GM12878 (cell line): ENCODE measurements around the gene KIAA1191. TPM values are rescaled to one million over a fixed set of nuclear protein-coding genes. Genes with fewer than 3 reads are reported as not detected.

Source experiments
- ATAC-seq: fragments of 200-7000 bp; cut with Tn5 transposase; 3 replicates; pipeline ENCODE4 v1.9.1; 2020; ENCODE audit warnings: mild to moderate bottlenecking, moderate library complexity
- BruUV-seq: library from RNA; stranded (reverse); fragments of 400-500 nt; replicated peaks from 2 replicates; lab custom pipeline; 2021; lab: Mats Ljungman, UMichigan
- CTCF ChIA-PET: fragments of 300-600 bp; sonication (Branson Sonifier 250); formaldehyde crosslinking; extraction: SDS; loops from one replicate; lab custom pipeline; 2021; ENCODE audit warnings: inconsistent platforms; lab: Yijun Ruan, JAX
- POLR2A ChIA-PET: fragments of 350-600 bp; formaldehyde crosslinking; extraction: SDS; loops from one replicate; lab custom pipeline; 2021; ENCODE audit warnings: inconsistent platforms; lab: Charles Lee
- RAD21 ChIA-PET: fragments of 300-600 bp; sonication (Branson Sonifier 250); formaldehyde crosslinking; loops from one replicate; lab custom pipeline; 2023; ENCODE audit warnings: antibody characterized with exemption; ENCODE audit not compliant: unreplicated experiment; lab: Charles Lee
- SMC1A ChIA-PET: fragments of 300-600 bp; sonication (Branson Sonifier 250); formaldehyde crosslinking; loops from one replicate; lab custom pipeline; 2023; ENCODE audit not compliant: unreplicated experiment, uncharacterized antibody; lab: Charles Lee
- DNase-seq: peaks from one replicate; pipeline ENCODE4 v3.0.0-alpha.2; 2011; ENCODE audit warnings: low read depth, low spot score
- FAIRE-seq: peaks from 3 replicates; lab custom pipeline; 2011; peaks lifted over from hg19 to GRCh38; lab: Jason Lieb, UNC
- H2AFZ ChIP-seq: 2 replicates; pipeline ENCODE4 v1.6.0; 2011; ENCODE audit warnings: low read depth, low read length, control low read depth; ENCODE audit not compliant: control insufficient read depth
- H3K27ac ChIP-seq: 2 replicates; pipeline ENCODE4 v1.5.1; 2011; ENCODE audit warnings: control low read depth; ENCODE audit not compliant: control insufficient read depth, insufficient read depth
- H3K27me3 ChIP-seq, 2 experiments: replicated peaks in 1 of 2; 2 replicates each; pipeline versions ENCODE4 v1.6.0 to v1.6.1; 2011; ENCODE audit warnings: low read length in 1 of 2; ENCODE audit not compliant: control insufficient read depth in 2 of 2, insufficient read depth in 2 of 2
- H3K36me3 ChIP-seq, 2 experiments: 2 replicates each; pipeline ENCODE4 v1.5.1; 2011; ENCODE audit warnings: low read length in 1 of 2; ENCODE audit not compliant: control insufficient read depth in 2 of 2, insufficient read depth in 2 of 2
- H3K4me1 ChIP-seq: 2 replicates; pipeline ENCODE4 v1.6.1; 2011; ENCODE audit warnings: mild to moderate bottlenecking, low read length, moderate library complexity, mixed read lengths; ENCODE audit not compliant: control insufficient read depth, insufficient read depth
- H3K4me2 ChIP-seq: 2 replicates; pipeline ENCODE4 v1.6.0; 2011; ENCODE audit warnings: control low read depth; ENCODE audit not compliant: control insufficient read depth, insufficient read depth
- H3K4me3 ChIP-seq: fragments of 200-600 bp; sonication (generic); 2 replicates; pipeline ENCODE4 v1.5.1; 2016
- H3K79me2 ChIP-seq: 2 replicates; pipeline ENCODE4 v1.6.0; 2011; ENCODE audit warnings: low read length; ENCODE audit not compliant: control insufficient read depth, insufficient read depth
- H3K9ac ChIP-seq: 2 replicates; pipeline ENCODE4 v1.8.0; 2011; ENCODE audit warnings: low read length, control low read depth, mixed read lengths; ENCODE audit not compliant: control insufficient read depth, insufficient read depth
- H3K9me3 ChIP-seq: replicated peaks from 3 replicates; pipeline ENCODE4 v1.5.1; 2011; ENCODE audit warnings: mild to moderate bottlenecking, low read length; ENCODE audit not compliant: control insufficient read depth, insufficient read depth
- H4K20me1 ChIP-seq: 2 replicates; pipeline ENCODE4 v1.6.0; 2011; ENCODE audit not compliant: control insufficient read depth, insufficient read depth
- BRCA1 ChIP-seq: IDR thresholded peaks from 2 replicates; pipeline ENCODE4 v1.6.1; 2011; ENCODE audit warnings: low read depth, low read length, improper control_type of control experiment
- CHD1 ChIP-seq: IDR thresholded peaks from 2 replicates; pipeline ENCODE4 v1.6.1; 2012; ENCODE audit warnings: low read depth, low read length, improper control_type of control experiment
- CHD4 ChIP-seq: fragments of 200-600 bp; sonication (generic); IDR thresholded peaks from 2 replicates; pipeline ENCODE4 v1.6.1; 2016; ENCODE audit warnings: mild to moderate bottlenecking
- EGR1 ChIP-seq, 2 experiments: IDR thresholded peaks; 1 replicate in 1 of 2; 2 replicates in 1 of 2; pipeline ENCODE4 v1.6.1; 2011 to 2012; ENCODE audit warnings: low read depth in 2 of 2, low read length in 2 of 2, borderline replicate concordance in 1 of 2, mild to moderate bottlenecking in 1 of 2, moderate library complexity in 1 of 2
- EZH2 ChIP-seq: IDR thresholded peaks from 2 replicates; pipeline ENCODE4 v1.6.1; 2012; ENCODE audit warnings: low read depth, mild to moderate bottlenecking, control low read depth, inconsistent platforms, low read length, borderline replicate concordance; ENCODE audit not compliant: control insufficient read depth
- MEF2A ChIP-seq: IDR thresholded peaks from 2 replicates; pipeline ENCODE4 v1.6.1; 2011; ENCODE audit warnings: low read depth, mild to moderate bottlenecking, low read length, moderate library complexity; ENCODE audit not compliant: insufficient read depth
- NBN ChIP-seq: fragments of 450-650 bp; IDR thresholded peaks from 2 replicates; pipeline ENCODE4 v1.6.1; 2016
- PAX8 ChIP-seq: fragments of 450-650 bp; IDR thresholded peaks from 2 replicates; pipeline ENCODE4 v1.6.1; 2017; ENCODE audit warnings: mild to moderate bottlenecking, moderate library complexity
- PML ChIP-seq: IDR thresholded peaks from 2 replicates; pipeline ENCODE4 v1.6.1; 2012; ENCODE audit warnings: low read length, inconsistent platforms
- SMAD1 ChIP-seq: fragments of 450-650 bp; IDR thresholded peaks from 2 replicates; pipeline ENCODE4 v1.6.1; 2018; ENCODE audit warnings: mild to moderate bottlenecking, low read depth; ENCODE audit not compliant: partially characterized antibody
- SMC3 ChIP-seq: IDR thresholded peaks from 2 replicates; pipeline ENCODE4 v1.6.1; 2011; ENCODE audit warnings: low read length, improper control_type of control experiment, borderline replicate concordance
- SRF ChIP-seq, 2 experiments: IDR thresholded peaks; 2 replicates each; pipeline ENCODE4 v1.6.1; 2011; ENCODE audit warnings: low read depth in 2 of 2, low read length in 2 of 2, mild to moderate bottlenecking in 1 of 2, moderate library complexity in 1 of 2
- STAT3 ChIP-seq: IDR thresholded peaks from 2 replicates; pipeline ENCODE4 v1.6.1; 2011; ENCODE audit warnings: low read depth, low read length, improper control_type of control experiment
- ZBED1 ChIP-seq: IDR thresholded peaks from 2 replicates; pipeline ENCODE4 v1.6.1; 2016; ENCODE audit warnings: borderline replicate concordance
- ZZZ3 ChIP-seq: IDR thresholded peaks from 2 replicates; pipeline ENCODE4 v1.6.1; 2011; ENCODE audit warnings: low read depth; ENCODE audit not compliant: control insufficient read depth, insufficient read length
- WGBS: methylation state at CpG from one replicate; pipeline ENCODE4 v1.1.6; 2016; ENCODE audit warnings: low lambda C conversion rate; ENCODE audit not compliant: insufficient replicate concordance, insufficient coverage; ENCODE audit errors: missing lambda C conversion rate; 5-methylcytosine and 5-hydroxymethylcytosine counted together
- in situ Hi-C: fragments of 300-500 bp; cut with MboI; formaldehyde crosslinking; loops from 9 replicates; pipeline ENCODE4 v1.14.3; 2018; ENCODE audit warnings: mixed read lengths
- intact Hi-C: fragments of 100-400 bp; cut with micrococcal nuclease; formaldehyde crosslinking; loops from one replicate; pipeline ENCODE4 v1.14.2; 2022; ENCODE audit not compliant: unreplicated experiment
- polyA plus RNA-seq, 11 experiments: library from polyadenylated mRNA; depleted of rRNA in 4 of 11; unstranded in 6 of 11; stranded (reverse) in 5 of 11; fragments of >200 nt; fragmentation: Nextera tagmentation in 4 of 11; fragmentation: Illumina TruSeq in 1 of 11; extraction: Ambion mirVana in 4 of 11; extraction: Trizol in 1 of 11; gene quantifications; 1 replicate in 1 of 11; 2 replicates in 10 of 11; pipeline versions ENCODE4 v1.2.1 to v1.2.3, GENCODE V29; 2011 to 2016; ENCODE audit warnings: inconsistent platforms in 2 of 11, missing spikeins in 2 of 11, low read depth in 1 of 11
- total RNA-seq, 4 experiments: library from RNA; depleted of rRNA in 3 of 4; stranded (reverse); fragments of >200 nt in 3 of 4; fragmentation: Illumina TruSeq in 1 of 4; extraction: Trizol in 1 of 4; gene quantifications; 2 replicates each; pipeline versions ENCODE4 v1.2.1 to v1.2.3, GENCODE V29; 2013 to 2021
- TF ChIP-seq, protein P1 (sequence below): IDR thresholded peaks from 2 replicates; pipeline ENCODE4 v1.6.1; 2011; ENCODE audit warnings: borderline replicate concordance, low read depth, mild to moderate bottlenecking, moderate library complexity, low read length; ENCODE audit not compliant: insufficient read depth, poor library complexity, severe bottlenecking
- TF ChIP-seq, protein P2 (sequence below): fragments of 150-350 bp; IDR thresholded peaks from 2 replicates; pipeline ENCODE4 v1.6.1; 2014; ENCODE audit warnings: mild to moderate bottlenecking, low read depth, low read length

KIAA1191 gene
- total and polyA plus RNA-seq, 10 of the 15 experiments (the other 5 are each of a cell fraction or from before 2014, with no cell fraction given): 14.9 to 58.2 (median 31.8) TPM

DNA sequence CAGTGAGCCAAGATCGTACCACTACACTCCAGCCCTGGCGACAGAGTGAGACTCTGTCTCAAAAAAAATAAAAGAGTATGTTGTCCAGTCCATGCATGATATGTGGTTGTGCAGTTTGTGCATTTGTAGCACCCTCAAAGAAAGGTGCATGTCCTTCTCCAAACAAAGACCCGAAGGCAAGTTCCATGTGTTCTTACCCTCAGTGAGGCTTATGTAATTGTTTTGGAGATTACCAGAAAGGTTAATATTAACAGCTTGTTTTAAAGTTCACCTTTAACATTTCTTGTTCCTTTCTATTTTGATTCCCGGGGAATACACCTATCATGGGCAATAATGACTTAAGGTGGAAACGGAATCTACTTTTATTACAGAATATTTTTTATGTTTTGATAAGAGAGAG is 22.3 kb downstream of the KIAA1191 start:
- Histone ChIP-seq H3K4me2 (no peak overlapping the region), H2AFZ (no peak overlapping the region), H3K27ac (no peak overlapping the region), H4K20me1 (no peaks in the 10 kb centered on the region), H3K27me3 (no peaks in the 10 kb centered on the region), H3K9ac (no peak overlapping the region), H3K79me2 (no peaks in the 10 kb centered on the region), H3K9me3 (no peaks in the 10 kb centered on the region; the same call in 2 of the 3 replicates), H3K36me3 (no peaks in the 10 kb centered on the region), H3K4me1 (no peaks in the 10 kb centered on the region), H3K4me3 (no peak overlapping the region)
- ChIA-PET POLR2A (no interaction called here), RAD21 (no interaction called here), SMC1A (no interaction called here), CTCF (interaction anchor here (1.3 kb wide), 2 partner anchors 10 to 13 kb away, joined by 3 to 4 read pairs; no protein-coding TSS in a partner anchor)
- in situ Hi-C loops: no loop called here
- no peak for ATAC-seq
- no peak for DNase-seq
- intact Hi-C loops: no loop called here
- BruUV-seq: no TSS peak
- TF ChIP-seq CHD4: no peak
- no peak for FAIRE-seq
- 96% methylated on average over 5 of the region's 5 CpGs for WGBS

DNA sequence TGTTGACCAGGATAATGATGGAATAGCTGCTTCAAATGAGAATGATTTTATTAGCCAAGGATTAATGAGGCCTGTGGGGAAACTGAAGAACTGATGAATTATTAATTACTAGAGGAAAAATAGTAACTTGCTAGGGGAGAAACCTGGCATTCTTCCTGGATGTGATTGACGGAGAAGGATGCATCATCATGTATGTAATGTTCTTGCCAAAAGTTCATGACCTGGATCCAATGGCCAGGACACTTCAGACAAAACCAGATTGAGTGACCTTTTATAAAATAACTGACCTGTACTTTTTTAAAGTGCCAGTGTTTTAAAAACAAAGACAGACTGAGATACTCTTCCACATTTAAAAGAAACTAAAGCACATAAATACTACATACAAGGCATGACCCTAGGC is 23.7 kb downstream of the KIAA1191 start:
- FAIRE-seq (no peak), DNase-seq (no peak)
- in situ Hi-C loops: no loop called here
- TF ChIP-seq NBN (no peak), ZZZ3 (no peak), EGR1 (IDR thresholded peaks at IDR 0.05; ENCODE audit: borderline replicate concordance in 1 of 2, low read depth in 2 of 2, low read length in 2 of 2) (no peak), SMC3 (no peak), SRF (IDR thresholded peaks at IDR 0.05; ENCODE audit: low read depth in 2 of 2, low read length in 2 of 2) (no peak), PML (no peak), MEF2A (no peak), SMAD1 (no peak), CHD1 (no peak), EZH2 (no peak), BRCA1 (no peak), STAT3 (no peak), ZBED1 (no peak), PAX8 (no peak)
- TF ChIP-seq, protein P1, sequence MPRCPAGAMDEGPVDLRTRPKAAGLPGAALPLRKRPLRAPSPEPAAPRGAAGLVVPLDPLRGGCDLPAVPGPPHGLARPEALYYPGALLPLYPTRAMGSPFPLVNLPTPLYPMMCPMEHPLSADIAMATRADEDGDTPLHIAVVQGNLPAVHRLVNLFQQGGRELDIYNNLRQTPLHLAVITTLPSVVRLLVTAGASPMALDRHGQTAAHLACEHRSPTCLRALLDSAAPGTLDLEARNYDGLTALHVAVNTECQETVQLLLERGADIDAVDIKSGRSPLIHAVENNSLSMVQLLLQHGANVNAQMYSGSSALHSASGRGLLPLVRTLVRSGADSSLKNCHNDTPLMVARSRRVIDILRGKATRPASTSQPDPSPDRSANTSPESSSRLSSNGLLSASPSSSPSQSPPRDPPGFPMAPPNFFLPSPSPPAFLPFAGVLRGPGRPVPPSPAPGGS: no peak
- TF ChIP-seq, protein P2, sequence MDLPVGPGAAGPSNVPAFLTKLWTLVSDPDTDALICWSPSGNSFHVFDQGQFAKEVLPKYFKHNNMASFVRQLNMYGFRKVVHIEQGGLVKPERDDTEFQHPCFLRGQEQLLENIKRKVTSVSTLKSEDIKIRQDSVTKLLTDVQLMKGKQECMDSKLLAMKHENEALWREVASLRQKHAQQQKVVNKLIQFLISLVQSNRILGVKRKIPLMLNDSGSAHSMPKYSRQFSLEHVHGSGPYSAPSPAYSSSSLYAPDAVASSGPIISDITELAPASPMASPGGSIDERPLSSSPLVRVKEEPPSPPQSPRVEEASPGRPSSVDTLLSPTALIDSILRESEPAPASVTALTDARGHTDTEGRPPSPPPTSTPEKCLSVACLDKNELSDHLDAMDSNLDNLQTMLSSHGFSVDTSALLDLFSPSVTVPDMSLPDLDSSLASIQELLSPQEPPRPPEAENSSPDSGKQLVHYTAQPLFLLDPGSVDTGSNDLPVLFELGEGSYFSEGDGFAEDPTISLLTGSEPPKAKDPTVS: no peak

More for the DNA sequence above, 23.7 kb downstream of the KIAA1191 start:
- Histone ChIP-seq H3K4me3 (no peak overlapping the region), H3K27me3 (no peaks in the 10 kb centered on the region), H3K9ac (no peak overlapping the region), H3K4me1 (no peaks in the 10 kb centered on the region), H3K4me2 (no peak overlapping the region), H3K27ac (no peak overlapping the region), H3K79me2 (no peaks in the 10 kb centered on the region), H3K36me3 (no peaks in the 10 kb centered on the region), H4K20me1 (no peaks in the 10 kb centered on the region), H3K9me3 (no peaks in the 10 kb centered on the region; the same call in 2 of the 3 replicates), H2AFZ (no peak overlapping the region)
- ChIA-PET CTCF (no interaction called here), RAD21 (no interaction called here), SMC1A (no interaction called here), POLR2A (no interaction called here)
- no peak for ATAC-seq
- 100% methylated on average over 1 of the region's 1 CpG for WGBS
- no TSS peak for BruUV-seq
- intact Hi-C loops: no loop called here
